Keratinocyte (primary cell): Measurements from ENCODE around the gene EIF1AX.

ENCODE experiments used
- CTCF ChIP-seq, 3 experiments: IDR thresholded peaks in 1 of 3; conservative IDR thresholded peaks in 1 of 3; optimal IDR thresholded peaks in 1 of 3; 2 replicates in 2 of 3; 3 replicates in 1 of 3; pipeline versions ENCODE3 to v1.5.1; 2011; ENCODE audit warnings: low read length in 3 of 3, mild to moderate bottlenecking in 3 of 3, moderate library complexity in 2 of 3, control low read depth in 1 of 3, inconsistent platforms in 1 of 3; ENCODE audit not compliant: insufficient read depth in 2 of 3; ENCODE audit errors: extremely low read depth in 1 of 3
- EZH2 ChIP-seq: IDR thresholded peaks from one replicate; pipeline ENCODE4 v1.6.1; 2012; ENCODE audit warnings: inconsistent platforms, mild to moderate bottlenecking, low read length, moderate library complexity

DNA sequence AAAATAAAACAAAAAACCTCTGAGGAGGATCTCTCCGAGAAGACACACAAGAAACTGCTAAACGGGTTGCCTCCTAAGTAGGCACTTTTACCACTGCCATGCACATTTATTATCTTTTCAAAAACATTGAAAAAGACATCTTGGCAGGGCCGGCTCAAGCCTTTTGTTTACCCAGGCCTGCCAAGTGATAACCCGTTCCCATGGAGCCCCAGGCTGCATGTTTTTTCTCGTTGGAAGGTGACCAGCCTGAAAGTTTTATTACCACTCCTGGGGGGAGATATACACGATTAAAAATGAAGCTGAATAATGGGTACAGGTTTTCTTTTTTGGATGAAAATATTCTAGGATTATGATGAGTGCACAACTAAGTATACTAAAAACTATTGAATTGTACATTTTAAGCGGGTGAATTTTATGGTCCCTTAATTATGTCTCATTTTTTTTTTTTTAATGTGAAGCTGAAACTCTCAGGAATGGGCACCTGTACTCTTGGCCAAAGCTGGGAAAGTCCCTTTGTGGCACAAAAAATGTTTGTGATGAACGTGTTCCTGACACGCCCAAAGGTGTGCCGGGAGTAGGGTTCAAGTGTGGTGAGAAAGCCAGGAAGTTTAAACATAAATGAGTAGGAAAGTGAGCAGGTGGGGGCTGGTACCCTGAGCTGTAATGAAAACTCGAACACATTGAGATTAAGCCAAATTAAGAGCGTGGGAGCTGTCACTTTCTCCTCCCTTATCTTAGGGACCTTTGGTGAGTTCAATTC lies 23.4 kb downstream of the EIF1AX start:
- TF ChIP-seq CTCF (optimal IDR thresholded peaks at IDR 0.05 in 1 of 3, IDR thresholded peaks at IDR 0.05 in 1 of 3, conservative IDR thresholded peaks at IDR 0.05 in 1 of 3; ENCODE audit: extremely low read depth in 1 of 3, insufficient read depth in 2 of 3, low read length in 3 of 3) (no peak), EZH2 (no peak)
